Peyer's patch (tissue), 4 donors: ENCODE data around the gene SIRT6.

Source experiments
- POLR2A ChIP-seq, 2 donors: fragments of 450-650 bp; IDR thresholded peaks; one replicate each; pipeline ENCODE4 v1.5.1; 2017; ENCODE audit warnings: antibody characterized with exemption in 2 of 2, mild to moderate bottlenecking in 2 of 2, moderate library complexity in 2 of 2
- TF ChIP-seq, protein P1 (sequence below), 6 experiments: fragments of 450-650 bp in 4 of 6; fragments of 200-600 bp in 2 of 6; sonication (generic) in 1 of 6; IDR thresholded peaks; one replicate each; pipeline ENCODE4 v1.5.1; 2017 to 2019; ENCODE audit warnings: antibody characterized with exemption in 6 of 6, mild to moderate bottlenecking in 3 of 6, moderate library complexity in 1 of 6

DNA sequence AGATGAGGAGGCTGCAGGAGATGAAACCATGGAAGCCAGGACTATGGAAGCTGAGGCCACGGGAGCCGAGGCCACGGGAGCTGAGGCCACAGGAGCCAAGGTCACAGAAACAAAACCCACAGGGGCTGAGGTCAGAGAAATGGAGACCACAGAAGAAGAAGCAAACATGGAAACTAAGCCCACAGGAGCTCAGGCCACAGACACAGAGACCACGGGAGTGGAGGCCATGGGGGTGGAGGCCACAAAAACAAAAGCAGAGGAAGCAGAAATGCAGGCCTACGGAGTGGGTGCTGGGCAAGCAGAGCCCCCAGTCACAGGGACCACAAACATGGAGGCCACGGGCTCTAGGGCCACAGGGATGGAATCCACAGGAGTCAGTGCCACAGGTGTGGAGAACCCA lies 34.5 kb upstream of the SIRT6 start:
- TF ChIP-seq, protein P1, sequence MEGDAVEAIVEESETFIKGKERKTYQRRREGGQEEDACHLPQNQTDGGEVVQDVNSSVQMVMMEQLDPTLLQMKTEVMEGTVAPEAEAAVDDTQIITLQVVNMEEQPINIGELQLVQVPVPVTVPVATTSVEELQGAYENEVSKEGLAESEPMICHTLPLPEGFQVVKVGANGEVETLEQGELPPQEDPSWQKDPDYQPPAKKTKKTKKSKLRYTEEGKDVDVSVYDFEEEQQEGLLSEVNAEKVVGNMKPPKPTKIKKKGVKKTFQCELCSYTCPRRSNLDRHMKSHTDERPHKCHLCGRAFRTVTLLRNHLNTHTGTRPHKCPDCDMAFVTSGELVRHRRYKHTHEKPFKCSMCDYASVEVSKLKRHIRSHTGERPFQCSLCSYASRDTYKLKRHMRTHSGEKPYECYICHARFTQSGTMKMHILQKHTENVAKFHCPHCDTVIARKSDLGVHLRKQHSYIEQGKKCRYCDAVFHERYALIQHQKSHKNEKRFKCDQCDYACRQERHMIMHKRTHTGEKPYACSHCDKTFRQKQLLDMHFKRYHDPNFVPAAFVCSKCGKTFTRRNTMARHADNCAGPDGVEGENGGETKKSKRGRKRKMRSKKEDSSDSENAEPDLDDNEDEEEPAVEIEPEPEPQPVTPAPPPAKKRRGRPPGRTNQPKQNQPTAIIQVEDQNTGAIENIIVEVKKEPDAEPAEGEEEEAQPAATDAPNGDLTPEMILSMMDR (IDR thresholded peaks at IDR 0.05): no peak
- no peak for TF ChIP-seq POLR2A (IDR thresholded peaks at IDR 0.05)
